GM12878 (cell line): ENCODE measurements around the gene CDYL.

Experiments used
- ATF3 ChIP-seq: IDR thresholded peaks from 2 replicates; pipeline ENCODE4 v1.6.1; 2011; ENCODE audit warnings: low read depth, mild to moderate bottlenecking, low read length, moderate library complexity, borderline replicate concordance; ENCODE audit errors: extremely low read depth
- CBX3 ChIP-seq: fragments of 200-600 bp; sonication (generic); IDR thresholded peaks from 2 replicates; pipeline ENCODE4 v1.6.1; 2016; ENCODE audit warnings: low read depth, borderline replicate concordance
- CREB1 ChIP-seq: IDR thresholded peaks from 2 replicates; pipeline ENCODE4 v1.6.1; 2012; ENCODE audit warnings: low read depth, mild to moderate bottlenecking, inconsistent platforms
- DPF2 ChIP-seq: fragments of 450-650 bp; IDR thresholded peaks from 2 replicates; pipeline ENCODE4 v1.6.1; 2017; ENCODE audit warnings: mild to moderate bottlenecking
- ELK1 ChIP-seq: IDR thresholded peaks from 2 replicates; pipeline ENCODE4 v1.6.1; 2012; ENCODE audit warnings: low read depth, low read length, improper control_type of control experiment
- HDGF ChIP-seq: fragments of 450-650 bp; IDR thresholded peaks from 2 replicates; pipeline ENCODE4 v1.6.1; 2016; ENCODE audit warnings: antibody characterized with exemption
- LARP7 ChIP-seq: fragments of 450-650 bp; IDR thresholded peaks from 2 replicates; pipeline ENCODE4 v1.6.1; 2017; ENCODE audit warnings: mild to moderate bottlenecking
- RCOR1 ChIP-seq: conservative IDR thresholded peaks from 2 replicates; pipeline ENCODE4 v1.6.1; 2012; ENCODE audit warnings: low read depth, low read length, improper control_type of control experiment
- RELA ChIP-seq: fragments of 450-650 bp; IDR thresholded peaks from 2 replicates; pipeline ENCODE4 v1.8.0; 2014; ENCODE audit warnings: borderline replicate concordance; ENCODE audit not compliant: partially characterized antibody

- TF ChIP-seq LARP7, result no peak
- TF ChIP-seq CBX3, result no peak
- TF ChIP-seq CREB1, result no peak
- no peak for TF ChIP-seq DPF2
- no peak for TF ChIP-seq HDGF
- TF ChIP-seq ELK1, result no peak
- no peak for TF ChIP-seq RELA
- TF ChIP-seq RCOR1, result no peak
- no peak for TF ChIP-seq ATF3
Measured at GRCh38 chr6:4906293-4907276, 130.4 kb downstream of the CDYL start.
